Measurements from ENCODE around the gene SYT15. TPM values are rescaled to one million over a fixed set of nuclear protein-coding genes. Genes with fewer than 3 reads are reported as not detected.
"Not testable (repeated sequence)": the region's sequence is repeated elsewhere in the genome, so short reads cannot be mapped to it uniquely, and the experiment has no call there.

Gene SYT15
- total and polyA plus RNA-seq, 2 donors (not counting 1 experiment from before 2014, with no cell fraction given), result 0.18 to 0.94 TPM

- H3K27ac ChIP-seq (ENCODE audit: low read length in 2 of 2); H3K4me1 ChIP-seq (ENCODE audit: control insufficient read depth in 2 of 2, insufficient read depth in 2 of 2, low read length in 2 of 2); CTCF ChIA-PET; H3K27ac Mint-ChIP-seq; H3K9ac ChIP-seq (ENCODE audit: low read length); H3K9me3 Mint-ChIP-seq (ENCODE audit: insufficient read depth); H3K27me3 Mint-ChIP-seq; DNase-seq; H3K4me1 Mint-ChIP-seq; intact Hi-C loops (cut with micrococcal nuclease); H3K27me3 ChIP-seq (replicated peaks in 1 of 4; ENCODE audit: control extremely low read depth in 1 of 4, control insufficient read depth in 3 of 4, insufficient read depth in 4 of 4, low read length in 3 of 4); H3K4me2 ChIP-seq (replicated peaks; ENCODE audit: low read depth, low read length, poor library complexity, severe bottlenecking); H3K9me3 ChIP-seq (ENCODE audit: control extremely low read depth in 1 of 3, control insufficient read depth in 2 of 3, insufficient read depth in 1 of 3, low read length in 2 of 3); H2AFZ ChIP-seq (ENCODE audit: insufficient read depth, low read depth, low read length, poor library complexity, severe bottlenecking); H3K4me3 Mint-ChIP-seq; H3K36me3 ChIP-seq (replicated peaks in 1 of 2; ENCODE audit: control extremely low read depth in 1 of 2, control insufficient read depth in 1 of 2, extremely low read depth in 1 of 2, insufficient read depth in 2 of 2, low read length in 1 of 2); POLR2A ChIA-PET; H4K20me1 ChIP-seq (ENCODE audit: control insufficient read depth, insufficient read depth, low read length, poor library complexity, severe bottlenecking); ATAC-seq (ENCODE audit: low read depth); H3K4me3 ChIP-seq (ENCODE audit: control extremely low read depth in 1 of 5, extremely low read depth in 1 of 5, insufficient read depth in 1 of 5, low read depth in 2 of 5, low read length in 4 of 5); H3K79me2 ChIP-seq (ENCODE audit: control insufficient read depth, insufficient read depth, low read length): not testable (repeated sequence)
- no CpG with 5 or more reads among the region's 11 CpGs for WGBS (ENCODE audit: insufficient coverage)
Observed at GRCh38 chr10:46582568-46582967, 3.6 kb downstream of the SYT15 start.

- H3K27ac ChIP-seq (ENCODE audit: low read length in 2 of 2); H3K9me3 ChIP-seq (ENCODE audit: control extremely low read depth in 1 of 3, control insufficient read depth in 2 of 3, insufficient read depth in 1 of 3, low read length in 2 of 3); H3K27me3 Mint-ChIP-seq; H3K79me2 ChIP-seq (ENCODE audit: control insufficient read depth, insufficient read depth, low read length); H3K36me3 ChIP-seq (replicated peaks in 1 of 2; ENCODE audit: control extremely low read depth in 1 of 2, control insufficient read depth in 1 of 2, extremely low read depth in 1 of 2, insufficient read depth in 2 of 2, low read length in 1 of 2); ATAC-seq (ENCODE audit: low read depth); H3K4me1 Mint-ChIP-seq; H3K4me3 Mint-ChIP-seq; H3K9ac ChIP-seq (ENCODE audit: low read length); DNase-seq; H3K4me3 ChIP-seq (ENCODE audit: control extremely low read depth in 1 of 5, extremely low read depth in 1 of 5, insufficient read depth in 1 of 5, low read depth in 2 of 5, low read length in 4 of 5); H2AFZ ChIP-seq (ENCODE audit: insufficient read depth, low read depth, low read length, poor library complexity, severe bottlenecking); POLR2A ChIA-PET; CTCF ChIA-PET; H3K9me3 Mint-ChIP-seq (ENCODE audit: insufficient read depth); H3K27me3 ChIP-seq (replicated peaks in 1 of 4; ENCODE audit: control extremely low read depth in 1 of 4, control insufficient read depth in 3 of 4, insufficient read depth in 4 of 4, low read length in 3 of 4); H3K27ac Mint-ChIP-seq; intact Hi-C loops (cut with micrococcal nuclease); H3K4me1 ChIP-seq (ENCODE audit: control insufficient read depth in 2 of 2, insufficient read depth in 2 of 2, low read length in 2 of 2); H4K20me1 ChIP-seq (ENCODE audit: control insufficient read depth, insufficient read depth, low read length, poor library complexity, severe bottlenecking); H3K4me2 ChIP-seq (replicated peaks; ENCODE audit: low read depth, low read length, poor library complexity, severe bottlenecking): not testable (repeated sequence)
- whole genome bisulfite sequencing (ENCODE audit: insufficient coverage), result no CpG with 5 or more reads among the region's 11 CpGs
Observed at GRCh38 chr10:46584196-46584595, 5.3 kb downstream of the SYT15 start.

- H4K20me1 ChIP-seq (ENCODE audit: control insufficient read depth, insufficient read depth, low read length, poor library complexity, severe bottlenecking); DNase-seq; H3K27me3 Mint-ChIP-seq; H3K27ac ChIP-seq (ENCODE audit: low read length in 2 of 2); H3K4me3 ChIP-seq (ENCODE audit: control extremely low read depth in 1 of 5, extremely low read depth in 1 of 5, insufficient read depth in 1 of 5, low read depth in 2 of 5, low read length in 4 of 5); H3K36me3 ChIP-seq (replicated peaks in 1 of 2; ENCODE audit: control extremely low read depth in 1 of 2, control insufficient read depth in 1 of 2, extremely low read depth in 1 of 2, insufficient read depth in 2 of 2, low read length in 1 of 2); ATAC-seq (ENCODE audit: low read depth); H3K4me1 ChIP-seq (ENCODE audit: control insufficient read depth in 2 of 2, insufficient read depth in 2 of 2, low read length in 2 of 2); H3K4me2 ChIP-seq (replicated peaks; ENCODE audit: low read depth, low read length, poor library complexity, severe bottlenecking); H3K4me3 Mint-ChIP-seq; H3K27ac Mint-ChIP-seq; H3K9me3 ChIP-seq (ENCODE audit: control extremely low read depth in 1 of 3, control insufficient read depth in 2 of 3, insufficient read depth in 1 of 3, low read length in 2 of 3); H3K4me1 Mint-ChIP-seq; intact Hi-C loops (cut with micrococcal nuclease); CTCF ChIA-PET; H3K27me3 ChIP-seq (replicated peaks in 1 of 4; ENCODE audit: control extremely low read depth in 1 of 4, control insufficient read depth in 3 of 4, insufficient read depth in 4 of 4, low read length in 3 of 4); H2AFZ ChIP-seq (ENCODE audit: insufficient read depth, low read depth, low read length, poor library complexity, severe bottlenecking); H3K9ac ChIP-seq (ENCODE audit: low read length); POLR2A ChIA-PET; H3K9me3 Mint-ChIP-seq (ENCODE audit: insufficient read depth); H3K79me2 ChIP-seq (ENCODE audit: control insufficient read depth, insufficient read depth, low read length): not testable (repeated sequence)
- no CpG with 5 or more reads among the region's 13 CpGs for WGBS (ENCODE audit: insufficient coverage)
Observed at GRCh38 chr10:46585246-46585645, 6.3 kb downstream of the SYT15 start.

GRCh38 chr10:46587546-46587945, 8.6 kb downstream of the SYT15 start:
- H3K4me1 Mint-ChIP-seq; H3K36me3 ChIP-seq (replicated peaks in 1 of 2; ENCODE audit: control extremely low read depth in 1 of 2, control insufficient read depth in 1 of 2, extremely low read depth in 1 of 2, insufficient read depth in 2 of 2, low read length in 1 of 2); H3K9me3 ChIP-seq (ENCODE audit: control extremely low read depth in 1 of 3, control insufficient read depth in 2 of 3, insufficient read depth in 1 of 3, low read length in 2 of 3); H3K9me3 Mint-ChIP-seq (ENCODE audit: insufficient read depth); H3K4me3 Mint-ChIP-seq; CTCF ChIA-PET; H3K9ac ChIP-seq (ENCODE audit: low read length); H3K27ac Mint-ChIP-seq; H3K27me3 ChIP-seq (replicated peaks in 1 of 4; ENCODE audit: control extremely low read depth in 1 of 4, control insufficient read depth in 3 of 4, insufficient read depth in 4 of 4, low read length in 3 of 4); H3K4me1 ChIP-seq (ENCODE audit: control insufficient read depth in 2 of 2, insufficient read depth in 2 of 2, low read length in 2 of 2); H2AFZ ChIP-seq (ENCODE audit: insufficient read depth, low read depth, low read length, poor library complexity, severe bottlenecking); H3K27me3 Mint-ChIP-seq; H3K79me2 ChIP-seq (ENCODE audit: control insufficient read depth, insufficient read depth, low read length); DNase-seq; H3K4me2 ChIP-seq (replicated peaks; ENCODE audit: low read depth, low read length, poor library complexity, severe bottlenecking); POLR2A ChIA-PET; H4K20me1 ChIP-seq (ENCODE audit: control insufficient read depth, insufficient read depth, low read length, poor library complexity, severe bottlenecking); H3K27ac ChIP-seq (ENCODE audit: low read length in 2 of 2); ATAC-seq (ENCODE audit: low read depth); intact Hi-C loops (cut with micrococcal nuclease); H3K4me3 ChIP-seq (ENCODE audit: control extremely low read depth in 1 of 5, extremely low read depth in 1 of 5, insufficient read depth in 1 of 5, low read depth in 2 of 5, low read length in 4 of 5): not testable (repeated sequence)
- WGBS (ENCODE audit: insufficient coverage), result no CpG with 5 or more reads among the region's 24 CpGs
